NCI-H2171 (cell line): ENCODE results near the gene SELENOK.

Experiments
- DNase-seq: peaks from one replicate; lab custom pipeline; 2025; lab: John Stamatoyannopoulos, UW

Gene SELENOK

GRCh38 chr3:53883008-53883407, 8.7 kb downstream of the SELENOK start:
- DNase-seq, result no peak

- DNase-seq, result peak; percentile 61
These were observed 9.7 kb downstream of the SELENOK start, which contains the start of gene ACTR8 for GRCh38 chr3:53881691-53882593. Gene ACTR8, minus strand, starts transcription at chr3:53882152. Its CDS starts 51 bp downstream, at chr3:53882101.

GRCh38 chr3:53880396-53881345, 11.0 kb downstream of the SELENOK start:
- no peak for DNase-seq

- DNase-seq, result no peak
These were observed 25.7 kb downstream of the SELENOK start for GRCh38 chr3:53865732-53866499.

- DNase-seq, result no peak
These were observed 28.5 kb downstream of the SELENOK start for GRCh38 chr3:53863145-53863544.

- no peak for DNase-seq
These were observed 29.4 kb downstream of the SELENOK start for GRCh38 chr3:53862241-53862640.

GRCh38 chr3:53860196-53860595, 31.5 kb downstream of the SELENOK start:
- no peak for DNase-seq

- DNase-seq, result no peak
These were observed 32.5 kb downstream of the SELENOK start for GRCh38 chr3:53859178-53859577.

- no peak for DNase-seq
These were observed 33.4 kb downstream of the SELENOK start for GRCh38 chr3:53858096-53858741.

GRCh38 chr3:53856964-53857363, 34.7 kb downstream of the SELENOK start:
- DNase-seq, result no peak

- DNase-seq, result no peak
These were observed 40.8 kb downstream of the SELENOK start for GRCh38 chr3:53850895-53851294.

- no peak for DNase-seq
These were observed 41.7 kb downstream of the SELENOK start for GRCh38 chr3:53849916-53850315.

- no peak for DNase-seq
These were observed 44.9 kb downstream of the SELENOK start for GRCh38 chr3:53846851-53847155.

GRCh38 chr3:53846134-53846850, 45.4 kb downstream of the SELENOK start, which contains the start of the genes CHDH and IL17RB:
Gene CHDH, minus strand, starts transcription at chr3:53846419. Its CDS starts 22,411 bp downstream, at chr3:53824008.
Gene IL17RB, plus strand, starts transcription at chr3:53846568. Its CDS starts 21 bp downstream, at chr3:53846589.
- no peak for DNase-seq

- no peak for DNase-seq
These were observed 45.9 kb downstream of the SELENOK start for GRCh38 chr3:53845881-53846133.

GRCh38 chr3:53845103-53845880, 46.4 kb downstream of the SELENOK start:
- no peak for DNase-seq

GRCh38 chr3:53844262-53845102, 47.2 kb downstream of the SELENOK start:
- DNase-seq, result no peak

GRCh38 chr3:53843195-53844177, 48.2 kb downstream of the SELENOK start:
- no peak for DNase-seq
